Mesenteric fat pad (tissue), 1 donor: ENCODE data around the gene IQCB1. TPM values are rescaled to one million over a fixed set of nuclear protein-coding genes. Genes with fewer than 3 reads are reported as not detected.
"Not testable (repeated sequence)": the region's sequence is repeated elsewhere in the genome, so short reads cannot be mapped to it uniquely, and the experiment has no call there.

ENCODE experiments used
- DNase-seq: peaks from one replicate; pipeline ENCODE4 v3.0.0-alpha.2; 2020; ENCODE audit warnings: low spot score
- total RNA-seq: library from RNA; stranded (reverse); fragmentation: NEBNext Ultra II Directional; extraction: Animal tissue kit (Norgen Biotek cat#: 25700); gene quantifications from one replicate; pipeline ENCODE4 v1.2.1, GENCODE V29; 2021
- donor health status: DM: yes; HTN: yes; CAD: no.

IQCB1 gene
- total RNA-seq, 1 donor from 2014 or later: 12.5 TPM

- DNase-seq: no peak
Measured at GRCh38 chr3:121817753-121818152, 17.1 kb downstream of the IQCB1 start.

GRCh38 chr3:121809249-121809648, 25.6 kb downstream of the IQCB1 start:
- DNase-seq: no peak

GRCh38 chr3:121803771-121804320, 31.0 kb downstream of the IQCB1 start:
- DNase-seq: no peak

GRCh38 chr3:121800906-121801305, 34.0 kb downstream of the IQCB1 start:
- DNase-seq: no peak

GRCh38 chr3:121796970-121797369, 37.9 kb downstream of the IQCB1 start:
- DNase-seq: no peak

GRCh38 chr3:121794264-121794983, 40.4 kb downstream of the IQCB1 start:
- DNase-seq: no peak

- DNase-seq: no peak
Measured at GRCh38 chr3:121793078-121793477, 41.8 kb downstream of the IQCB1 start.

- DNase-seq: no peak
Measured at GRCh38 chr3:121786485-121786884, 48.4 kb downstream of the IQCB1 start.

- DNase-seq: not testable (repeated sequence)
Measured at GRCh38 chr3:121782784-121783183, 52.1 kb downstream of the IQCB1 start.

GRCh38 chr3:121781611-121782010, 53.2 kb downstream of the IQCB1 start:
- DNase-seq: no peak

- DNase-seq: not testable (repeated sequence)
Measured at GRCh38 chr3:121775095-121775494, 59.8 kb downstream of the IQCB1 start.

- DNase-seq: no peak
Measured at GRCh38 chr3:121769246-121769645, 65.6 kb downstream of the IQCB1 start.

GRCh38 chr3:121768452-121768851, 66.4 kb downstream of the IQCB1 start:
- DNase-seq: no peak

- DNase-seq: no peak
Measured at GRCh38 chr3:121759541-121760202, 75.2 kb downstream of the IQCB1 start.

GRCh38 chr3:121758727-121759450, 76.0 kb downstream of the IQCB1 start:
- no peak for DNase-seq

GRCh38 chr3:121757812-121758545, 76.9 kb downstream of the IQCB1 start:
- DNase-seq: no peak

GRCh38 chr3:121757087-121757811, 77.6 kb downstream of the IQCB1 start:
- DNase-seq: no peak

- no peak for DNase-seq
Measured at GRCh38 chr3:121752772-121753171, 82.1 kb downstream of the IQCB1 start.

- no peak for DNase-seq
Measured at GRCh38 chr3:121752261-121752660, 82.6 kb downstream of the IQCB1 start.

- no peak for DNase-seq
Measured at GRCh38 chr3:121750087-121750415, 84.8 kb downstream of the IQCB1 start.
